CD4-positive, alpha-beta T cell treated with Interleukin-1 beta for 1 hour (primary cell): ENCODE results near the gene AP3D1.

Experiments
- DNase-seq, 2 donors: peaks; one replicate each; pipeline ENCODE4 v3.0.0-alpha.2; 2020 to 2022

The AP3D1 gene

DNA sequence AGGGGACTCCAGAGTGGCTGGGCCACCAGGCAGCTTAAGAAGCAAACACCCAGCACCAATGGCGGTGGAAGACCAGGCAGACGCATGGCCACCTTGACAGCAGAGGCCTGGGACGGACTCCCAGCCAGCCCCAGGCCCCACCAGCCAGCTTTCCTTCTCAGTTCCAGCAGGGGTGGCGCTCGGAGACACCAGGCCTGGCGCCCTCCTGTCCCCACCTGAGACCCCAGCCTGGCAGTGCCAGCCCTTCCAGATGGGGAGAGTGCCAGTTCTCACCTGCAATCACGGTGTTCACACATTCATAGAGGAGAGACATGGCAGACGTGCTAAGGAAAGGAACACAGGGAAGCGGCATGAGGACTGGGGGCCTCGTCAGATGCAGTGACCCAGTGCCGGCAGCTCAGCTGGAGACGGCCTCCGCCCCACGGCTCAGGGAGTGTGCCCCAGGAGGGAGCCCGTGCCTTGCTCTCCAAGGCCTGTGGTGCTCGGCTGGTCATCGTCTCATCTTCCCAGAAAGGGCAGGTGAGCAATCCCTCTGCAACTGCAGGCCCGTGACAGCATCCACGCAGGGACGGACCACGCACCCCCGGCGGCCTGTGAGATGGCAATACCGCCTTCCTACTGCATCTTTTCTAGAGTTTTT lies 24.4 kb downstream of the AP3D1 start:
- no peak for DNase-seq

GRCh38 chr19:2123682-2124387 lies 27.5 kb downstream of the AP3D1 start:
- DNase-seq: no peak

DNA sequence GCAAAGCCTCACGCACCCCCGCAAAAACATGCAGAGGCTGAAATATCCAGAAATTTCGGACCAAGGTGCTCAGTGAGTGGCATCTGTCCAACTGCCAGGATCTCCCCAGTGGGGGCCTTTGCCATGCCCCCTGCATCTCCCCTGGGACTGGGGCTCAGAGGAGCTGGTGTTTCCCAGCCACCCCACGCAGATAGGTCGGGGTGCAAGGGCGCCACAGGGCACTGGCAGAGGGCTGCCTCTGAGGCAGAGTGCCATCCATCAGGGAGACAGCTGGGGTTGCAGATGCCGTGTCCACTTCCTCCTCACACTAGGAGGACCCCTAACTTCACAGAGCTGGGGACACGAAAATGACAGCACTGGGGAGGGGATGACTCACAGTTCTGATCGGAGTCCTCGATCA lies 28.4 kb downstream of the AP3D1 start:
- no peak for DNase-seq

DNA sequence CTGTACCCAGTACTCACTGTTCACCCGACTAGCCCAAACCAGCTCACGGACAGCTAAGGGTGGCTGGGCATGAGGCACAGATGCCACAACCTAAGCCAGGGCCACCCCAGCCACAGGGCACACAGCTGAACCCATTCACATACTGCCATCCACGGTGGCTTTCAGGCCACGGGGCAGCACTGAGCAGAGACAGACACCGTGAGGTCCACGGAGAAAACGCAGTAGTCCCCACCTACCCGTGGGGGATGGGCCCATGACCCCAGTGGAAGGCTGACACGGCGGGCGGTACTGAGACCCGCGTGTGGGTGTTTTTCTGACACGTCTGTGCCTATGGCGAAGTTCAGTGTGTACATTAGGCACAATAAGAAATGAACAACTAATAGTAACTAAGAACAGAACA lies 29.1 kb downstream of the AP3D1 start:
- DNase-seq: no peak

GRCh38 chr19:2121416-2122051 lies 29.8 kb downstream of the AP3D1 start:
- DNase-seq: no peak

GRCh38 chr19:2120821-2121220 lies 30.5 kb downstream of the AP3D1 start:
- DNase-seq: no peak

GRCh38 chr19:2119921-2120785 lies 31.2 kb downstream of the AP3D1 start:
- DNase-seq: no peak

DNA sequence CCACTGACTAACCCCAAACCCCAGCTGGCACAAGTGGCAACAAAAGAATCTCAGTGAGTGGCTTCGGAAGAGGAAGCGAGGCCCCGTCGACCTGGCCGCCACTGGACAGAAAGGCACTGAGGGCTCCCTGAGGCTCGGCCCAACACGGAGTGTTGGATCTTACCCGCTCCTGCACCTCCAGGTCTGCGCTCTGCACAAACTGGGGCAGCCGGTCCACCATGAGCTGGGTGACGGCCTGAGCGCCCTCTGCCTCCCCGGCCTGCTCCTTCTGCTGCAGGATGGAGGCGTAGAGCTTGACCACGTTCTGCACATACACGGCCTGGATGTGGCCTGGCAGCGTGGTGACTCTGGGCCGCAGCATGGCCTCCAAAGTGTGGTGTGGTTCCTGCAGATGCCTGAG lies 32.9 kb downstream of the AP3D1 start:
- no peak for DNase-seq

GRCh38 chr19:2117215-2117960 lies 34.0 kb downstream of the AP3D1 start:
- DNase-seq: no peak

GRCh38 chr19:2116507-2116906 lies 34.9 kb downstream of the AP3D1 start:
- DNase-seq: no peak

DNA sequence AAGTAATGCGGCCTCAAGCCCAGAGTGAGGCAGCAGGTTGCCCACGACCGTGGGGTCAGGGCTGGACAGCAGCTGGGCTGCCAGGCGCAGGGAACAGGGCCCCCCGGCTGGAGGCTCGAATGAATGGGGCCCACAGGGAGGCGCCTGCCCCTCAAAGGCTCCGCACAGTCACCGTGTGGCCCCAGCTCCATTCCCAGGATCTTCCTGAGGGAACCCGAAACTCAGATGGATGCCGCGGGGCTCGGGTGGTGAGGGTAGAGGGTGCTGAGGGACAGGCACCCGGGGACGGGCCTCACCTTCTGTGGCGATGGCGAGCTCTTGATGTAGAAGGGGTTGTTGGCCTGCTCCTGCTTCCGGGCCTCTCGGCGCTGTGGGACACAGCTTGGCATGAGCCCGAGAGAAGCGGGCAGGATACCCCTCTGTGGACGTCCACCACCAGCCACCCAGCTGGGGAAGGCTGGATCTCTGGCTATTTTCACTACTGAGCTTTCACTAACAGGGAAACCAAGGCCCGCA lies 35.4 kb downstream of the AP3D1 start:
- no peak for DNase-seq

DNA sequence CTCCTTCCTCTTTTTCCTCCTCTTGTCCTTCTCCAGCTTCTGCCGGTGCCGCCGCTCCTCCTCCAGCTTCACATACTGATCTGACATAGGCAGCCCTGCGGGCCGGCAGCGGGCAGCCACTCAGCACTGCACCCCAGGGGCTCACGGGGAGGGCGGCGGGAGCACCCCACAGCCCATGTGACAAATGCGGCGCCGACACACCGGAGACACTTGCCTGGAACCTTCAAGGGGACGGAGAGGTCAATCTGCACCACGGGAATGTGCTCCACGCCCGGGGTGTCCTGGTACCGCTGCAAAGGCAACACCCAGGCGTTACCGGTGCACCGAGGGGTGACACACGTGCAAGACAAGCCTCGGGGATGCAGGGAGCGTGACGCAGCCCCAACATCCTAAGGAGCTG lies 36.0 kb downstream of the AP3D1 start:
- no peak for DNase-seq

GRCh38 chr19:2114821-2115220 lies 36.5 kb downstream of the AP3D1 start:
- DNase-seq: no peak

DNA sequence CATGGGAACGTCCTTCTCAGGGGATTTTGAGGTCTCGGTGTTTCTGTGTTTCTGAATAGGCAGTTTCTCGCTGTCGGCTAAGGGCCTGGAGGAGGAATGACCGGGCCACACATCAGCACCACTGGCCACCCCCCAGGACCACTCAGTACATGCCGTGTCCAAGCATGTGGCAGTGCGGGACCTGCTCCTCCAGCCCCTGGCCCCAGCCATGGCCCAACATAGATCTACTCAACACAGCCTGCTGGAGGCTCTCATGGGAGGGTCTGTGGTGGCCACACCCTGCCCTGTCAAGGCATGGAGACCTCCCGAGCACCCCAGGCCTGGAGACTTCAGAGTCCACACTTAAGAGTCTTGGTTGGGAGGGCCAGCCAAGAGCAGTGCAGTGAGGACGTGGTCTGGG lies 37.1 kb downstream of the AP3D1 start:
- no peak for DNase-seq

DNA sequence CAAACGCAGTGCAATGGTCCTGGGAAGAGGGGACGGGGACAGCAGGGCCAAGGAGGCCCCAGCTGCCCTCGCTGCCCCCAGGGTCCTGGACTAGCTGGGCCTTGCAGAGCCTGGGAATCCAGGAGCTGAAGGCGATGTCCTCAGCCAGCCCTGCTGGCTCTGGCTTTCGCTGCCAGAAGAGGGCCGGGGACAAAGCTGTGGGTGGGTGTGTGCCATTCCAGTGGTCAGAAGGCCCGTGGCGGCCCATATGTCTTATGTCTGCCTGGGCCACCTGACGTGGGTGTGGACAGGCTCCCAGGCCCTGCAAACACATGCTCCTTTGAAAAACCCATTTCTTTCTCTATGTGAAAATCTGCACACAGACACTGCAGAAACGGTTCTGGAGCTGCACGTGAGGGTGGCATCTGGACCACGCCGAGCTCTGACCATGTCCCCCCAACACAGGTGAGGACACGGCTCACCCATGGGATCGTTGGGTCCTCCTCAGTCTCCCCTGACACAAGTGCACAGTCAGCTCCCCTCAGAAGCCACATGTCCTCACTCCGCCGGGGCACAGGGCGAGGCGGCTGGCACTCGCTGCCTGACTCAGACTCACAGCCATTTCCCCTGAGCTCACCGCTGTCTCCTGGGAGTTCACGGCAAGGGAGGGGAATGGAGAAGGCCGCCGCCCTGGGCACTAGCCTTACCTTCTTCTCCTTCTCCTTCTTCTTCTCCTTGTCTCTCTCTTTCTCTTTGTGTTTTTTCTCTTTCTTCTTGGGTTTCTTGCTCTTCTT lies 37.7 kb downstream of the AP3D1 start:
- DNase-seq: no peak

- no peak for DNase-seq
These were observed 38.6 kb downstream of the AP3D1 start for GRCh38 chr19:2112516-2113320.

- no peak for DNase-seq
These were observed 39.5 kb downstream of the AP3D1 start for GRCh38 chr19:2111886-2112285.

- DNase-seq: no peak
These were observed 39.9 kb downstream of the AP3D1 start for GRCh38 chr19:2111425-2111824.

GRCh38 chr19:2110822-2111221 lies 40.5 kb downstream of the AP3D1 start:
- no peak for DNase-seq

DNA sequence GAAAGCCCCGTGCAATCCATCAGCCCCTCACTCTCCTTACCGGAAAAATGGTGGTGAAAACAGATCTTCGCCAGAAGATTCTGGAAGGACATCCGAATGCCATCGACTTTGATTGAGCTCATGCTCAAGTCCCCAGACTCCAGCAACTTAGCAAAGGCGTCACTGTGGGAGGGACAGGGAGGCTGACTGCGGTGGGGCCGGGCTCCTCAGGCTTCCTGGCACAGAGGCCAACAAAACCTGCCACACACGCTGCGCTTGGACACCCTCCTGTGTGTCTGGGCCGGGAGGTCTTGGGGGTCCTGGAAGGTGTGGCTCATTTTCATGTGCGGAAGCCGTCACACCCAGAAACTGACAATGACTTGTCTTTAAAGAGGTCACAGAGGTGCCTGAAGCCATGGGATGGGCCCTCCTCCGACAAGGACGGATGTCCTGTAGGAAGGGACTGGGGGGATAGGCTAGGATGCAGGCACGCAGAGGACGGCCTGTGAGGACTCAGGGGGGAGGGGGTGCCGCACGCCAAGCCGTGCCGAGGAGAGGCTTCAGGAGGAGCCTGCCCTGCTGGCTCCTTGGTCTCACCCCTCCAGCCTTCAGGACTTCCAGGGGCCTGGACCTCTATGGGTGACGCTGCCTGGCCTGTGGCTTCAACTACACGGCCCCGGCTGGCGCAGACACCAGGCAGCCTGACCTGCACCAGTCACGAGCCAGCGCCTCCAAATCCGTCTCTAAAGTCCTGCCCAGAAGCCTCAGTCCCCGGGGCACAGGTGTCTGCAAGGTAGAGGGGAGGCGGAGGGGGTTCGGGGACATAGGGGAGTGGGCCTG lies 42.1 kb downstream of the AP3D1 start:
- no peak for DNase-seq
